Measurements from ENCODE around the gene SSRP1.

DNA sequence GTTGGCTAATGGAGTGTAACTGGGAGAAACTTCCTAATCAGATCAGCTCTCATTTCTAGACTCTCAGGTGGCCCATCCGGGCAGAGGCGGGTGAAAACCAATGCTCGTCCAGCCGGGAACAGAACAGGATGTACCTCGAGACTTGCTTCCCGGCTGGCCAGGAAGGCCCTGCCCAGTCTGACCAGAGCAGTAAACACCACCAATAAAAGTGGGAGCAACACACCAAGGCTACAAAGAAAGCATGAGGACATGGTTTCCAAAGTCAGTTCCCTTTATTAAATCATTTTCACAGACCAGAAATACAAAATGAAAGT lies 10.0 kb downstream of the SSRP1 start:
- TF ChIP-seq ARNTL (CRISPR knock-in tag; IDR thresholded peaks at IDR 0.05) (no peak), NCOR1 (IDR thresholded peaks at IDR 0.05; ENCODE audit: borderline replicate concordance, low read length) (no peak), ELF4 (CRISPR knock-in tag; IDR thresholded peaks at IDR 0.05; ENCODE audit: borderline replicate concordance) (no peak), HOXA7 (CRISPR knock-in tag; IDR thresholded peaks at IDR 0.05) (no peak), MYNN (CRISPR knock-in tag; IDR thresholded peaks at IDR 0.05; ENCODE audit: low read depth) (no peak), POLR2AphosphoS5 (IDR thresholded peaks at IDR 0.05; ENCODE audit: low read depth, low read length) (no peak), SMC3 (IDR thresholded peaks at IDR 0.05; ENCODE audit: low read length) (no peak), PHF8 (CRISPR knock-in tag; IDR thresholded peaks at IDR 0.05) (no peak), RAD21 (CRISPR knock-in tag; IDR thresholded peaks at IDR 0.05) (no peak), ELF1 (CRISPR knock-in tag; IDR thresholded peaks at IDR 0.05) (no peak)
- TF ChIP-seq, protein P1, sequence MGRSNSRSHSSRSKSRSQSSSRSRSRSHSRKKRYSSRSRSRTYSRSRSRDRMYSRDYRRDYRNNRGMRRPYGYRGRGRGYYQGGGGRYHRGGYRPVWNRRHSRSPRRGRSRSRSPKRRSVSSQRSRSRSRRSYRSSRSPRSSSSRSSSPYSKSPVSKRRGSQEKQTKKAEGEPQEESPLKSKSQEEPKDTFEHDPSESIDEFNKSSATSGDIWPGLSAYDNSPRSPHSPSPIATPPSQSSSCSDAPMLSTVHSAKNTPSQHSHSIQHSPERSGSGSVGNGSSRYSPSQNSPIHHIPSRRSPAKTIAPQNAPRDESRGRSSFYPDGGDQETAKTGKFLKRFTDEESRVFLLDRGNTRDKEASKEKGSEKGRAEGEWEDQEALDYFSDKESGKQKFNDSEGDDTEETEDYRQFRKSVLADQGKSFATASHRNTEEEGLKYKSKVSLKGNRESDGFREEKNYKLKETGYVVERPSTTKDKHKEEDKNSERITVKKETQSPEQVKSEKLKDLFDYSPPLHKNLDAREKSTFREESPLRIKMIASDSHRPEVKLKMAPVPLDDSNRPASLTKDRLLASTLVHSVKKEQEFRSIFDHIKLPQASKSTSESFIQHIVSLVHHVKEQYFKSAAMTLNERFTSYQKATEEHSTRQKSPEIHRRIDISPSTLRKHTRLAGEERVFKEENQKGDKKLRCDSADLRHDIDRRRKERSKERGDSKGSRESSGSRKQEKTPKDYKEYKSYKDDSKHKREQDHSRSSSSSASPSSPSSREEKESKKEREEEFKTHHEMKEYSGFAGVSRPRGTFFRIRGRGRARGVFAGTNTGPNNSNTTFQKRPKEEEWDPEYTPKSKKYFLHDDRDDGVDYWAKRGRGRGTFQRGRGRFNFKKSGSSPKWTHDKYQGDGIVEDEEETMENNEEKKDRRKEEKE (IDR thresholded peaks at IDR 0.05): no peak
- TF ChIP-seq, protein P2, sequence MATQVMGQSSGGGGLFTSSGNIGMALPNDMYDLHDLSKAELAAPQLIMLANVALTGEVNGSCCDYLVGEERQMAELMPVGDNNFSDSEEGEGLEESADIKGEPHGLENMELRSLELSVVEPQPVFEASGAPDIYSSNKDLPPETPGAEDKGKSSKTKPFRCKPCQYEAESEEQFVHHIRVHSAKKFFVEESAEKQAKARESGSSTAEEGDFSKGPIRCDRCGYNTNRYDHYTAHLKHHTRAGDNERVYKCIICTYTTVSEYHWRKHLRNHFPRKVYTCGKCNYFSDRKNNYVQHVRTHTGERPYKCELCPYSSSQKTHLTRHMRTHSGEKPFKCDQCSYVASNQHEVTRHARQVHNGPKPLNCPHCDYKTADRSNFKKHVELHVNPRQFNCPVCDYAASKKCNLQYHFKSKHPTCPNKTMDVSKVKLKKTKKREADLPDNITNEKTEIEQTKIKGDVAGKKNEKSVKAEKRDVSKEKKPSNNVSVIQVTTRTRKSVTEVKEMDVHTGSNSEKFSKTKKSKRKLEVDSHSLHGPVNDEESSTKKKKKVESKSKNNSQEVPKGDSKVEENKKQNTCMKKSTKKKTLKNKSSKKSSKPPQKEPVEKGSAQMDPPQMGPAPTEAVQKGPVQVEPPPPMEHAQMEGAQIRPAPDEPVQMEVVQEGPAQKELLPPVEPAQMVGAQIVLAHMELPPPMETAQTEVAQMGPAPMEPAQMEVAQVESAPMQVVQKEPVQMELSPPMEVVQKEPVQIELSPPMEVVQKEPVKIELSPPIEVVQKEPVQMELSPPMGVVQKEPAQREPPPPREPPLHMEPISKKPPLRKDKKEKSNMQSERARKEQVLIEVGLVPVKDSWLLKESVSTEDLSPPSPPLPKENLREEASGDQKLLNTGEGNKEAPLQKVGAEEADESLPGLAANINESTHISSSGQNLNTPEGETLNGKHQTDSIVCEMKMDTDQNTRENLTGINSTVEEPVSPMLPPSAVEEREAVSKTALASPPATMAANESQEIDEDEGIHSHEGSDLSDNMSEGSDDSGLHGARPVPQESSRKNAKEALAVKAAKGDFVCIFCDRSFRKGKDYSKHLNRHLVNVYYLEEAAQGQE (IDR thresholded peaks at IDR 0.05; ENCODE audit: borderline replicate concordance in 1 of 2, low read depth in 1 of 2, low read length in 2 of 2): no peak
- TF ChIP-seq, protein P3, sequence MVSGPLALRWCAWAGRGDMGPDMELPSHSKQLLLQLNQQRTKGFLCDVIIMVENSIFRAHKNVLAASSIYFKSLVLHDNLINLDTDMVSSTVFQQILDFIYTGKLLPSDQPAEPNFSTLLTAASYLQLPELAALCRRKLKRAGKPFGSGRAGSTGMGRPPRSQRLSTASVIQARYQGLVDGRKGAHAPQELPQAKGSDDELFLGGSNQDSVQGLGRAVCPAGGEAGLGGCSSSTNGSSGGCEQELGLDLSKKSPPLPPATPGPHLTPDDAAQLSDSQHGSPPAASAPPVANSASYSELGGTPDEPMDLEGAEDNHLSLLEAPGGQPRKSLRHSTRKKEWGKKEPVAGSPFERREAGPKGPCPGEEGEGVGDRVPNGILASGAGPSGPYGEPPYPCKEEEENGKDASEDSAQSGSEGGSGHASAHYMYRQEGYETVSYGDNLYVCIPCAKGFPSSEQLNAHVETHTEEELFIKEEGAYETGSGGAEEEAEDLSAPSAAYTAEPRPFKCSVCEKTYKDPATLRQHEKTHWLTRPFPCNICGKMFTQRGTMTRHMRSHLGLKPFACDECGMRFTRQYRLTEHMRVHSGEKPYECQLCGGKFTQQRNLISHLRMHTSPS (CRISPR knock-in tag; IDR thresholded peaks at IDR 0.05; ENCODE audit: low read depth): no peak
- TF ChIP-seq, protein P4, sequence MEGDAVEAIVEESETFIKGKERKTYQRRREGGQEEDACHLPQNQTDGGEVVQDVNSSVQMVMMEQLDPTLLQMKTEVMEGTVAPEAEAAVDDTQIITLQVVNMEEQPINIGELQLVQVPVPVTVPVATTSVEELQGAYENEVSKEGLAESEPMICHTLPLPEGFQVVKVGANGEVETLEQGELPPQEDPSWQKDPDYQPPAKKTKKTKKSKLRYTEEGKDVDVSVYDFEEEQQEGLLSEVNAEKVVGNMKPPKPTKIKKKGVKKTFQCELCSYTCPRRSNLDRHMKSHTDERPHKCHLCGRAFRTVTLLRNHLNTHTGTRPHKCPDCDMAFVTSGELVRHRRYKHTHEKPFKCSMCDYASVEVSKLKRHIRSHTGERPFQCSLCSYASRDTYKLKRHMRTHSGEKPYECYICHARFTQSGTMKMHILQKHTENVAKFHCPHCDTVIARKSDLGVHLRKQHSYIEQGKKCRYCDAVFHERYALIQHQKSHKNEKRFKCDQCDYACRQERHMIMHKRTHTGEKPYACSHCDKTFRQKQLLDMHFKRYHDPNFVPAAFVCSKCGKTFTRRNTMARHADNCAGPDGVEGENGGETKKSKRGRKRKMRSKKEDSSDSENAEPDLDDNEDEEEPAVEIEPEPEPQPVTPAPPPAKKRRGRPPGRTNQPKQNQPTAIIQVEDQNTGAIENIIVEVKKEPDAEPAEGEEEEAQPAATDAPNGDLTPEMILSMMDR (CRISPR knock-in tag; IDR thresholded peaks at IDR 0.05): no peak

Data from HepG2 (cell line).